NCI-H2227 treated with DMSO at 0.1 percent for 48 hours (cell line): Measurements from ENCODE around the gene CKAP2.
"Not testable (repeated sequence)": the region's sequence is repeated elsewhere in the genome, so short reads cannot be mapped to it uniquely, and the experiment has no call there.

Experiments used
- DNase-seq: peaks from one replicate; lab custom pipeline; 2025; lab: John Stamatoyannopoulos, UW

The CKAP2 gene

DNA sequence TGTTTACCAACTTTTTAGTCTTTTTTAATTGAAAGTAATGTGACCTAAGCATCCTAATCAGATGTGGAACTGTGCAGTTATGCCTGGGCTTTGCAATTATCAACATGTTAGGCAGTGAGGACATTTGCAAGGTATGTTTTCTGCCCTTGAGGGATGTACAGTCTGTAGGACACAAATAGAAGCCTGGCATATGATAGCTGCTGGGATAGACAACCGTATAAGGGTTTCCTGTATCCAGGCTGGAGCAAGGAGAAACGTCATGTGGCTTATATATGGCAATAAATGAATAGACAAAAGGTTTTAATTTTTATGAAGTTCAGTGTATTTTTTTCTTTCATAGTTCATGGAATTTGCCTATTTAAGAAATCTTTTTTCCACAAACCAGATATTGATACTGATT is 2.8 kb upstream of the CKAP2 start:
- no peak for DNase-seq

DNA sequence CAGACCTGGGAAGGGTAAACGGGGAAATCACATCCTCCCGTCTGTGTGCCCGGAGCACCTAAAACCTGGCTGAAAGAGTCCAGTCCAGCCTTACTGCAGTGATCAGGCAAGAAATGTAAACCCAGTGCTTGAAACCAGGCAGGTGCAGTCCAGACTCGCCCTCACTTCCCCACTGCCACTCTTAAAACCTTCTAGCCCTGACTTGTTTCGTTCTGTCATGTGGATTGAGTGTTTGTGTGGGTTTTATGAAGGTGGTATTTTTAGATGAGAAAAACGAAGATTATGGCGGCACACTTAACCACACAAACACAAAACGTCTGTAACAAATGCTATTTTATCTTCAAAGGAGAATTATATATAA is 839 bp upstream of the CKAP2 start:
- no peak for DNase-seq

DNA sequence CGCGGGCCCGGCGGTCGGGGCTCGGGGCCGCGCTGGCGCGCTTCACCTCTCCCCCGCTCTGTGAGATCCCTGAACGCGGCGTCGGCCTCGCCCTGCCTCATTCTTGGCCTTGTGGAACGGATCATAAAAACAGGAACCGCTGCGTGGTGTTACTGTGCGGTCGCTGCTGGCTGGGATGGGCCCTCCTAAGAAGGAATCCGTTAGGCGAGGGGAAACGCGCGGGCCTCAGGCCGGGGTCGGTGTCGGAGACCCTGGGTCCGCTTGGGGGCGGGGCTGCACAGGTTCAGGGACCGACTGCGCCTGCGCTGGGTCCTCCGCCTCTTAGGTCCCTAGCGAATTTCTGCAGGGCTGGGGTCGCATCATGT is 381 bp downstream of the CKAP2 start:
- DNase-seq: peak; percentile 59

DNA sequence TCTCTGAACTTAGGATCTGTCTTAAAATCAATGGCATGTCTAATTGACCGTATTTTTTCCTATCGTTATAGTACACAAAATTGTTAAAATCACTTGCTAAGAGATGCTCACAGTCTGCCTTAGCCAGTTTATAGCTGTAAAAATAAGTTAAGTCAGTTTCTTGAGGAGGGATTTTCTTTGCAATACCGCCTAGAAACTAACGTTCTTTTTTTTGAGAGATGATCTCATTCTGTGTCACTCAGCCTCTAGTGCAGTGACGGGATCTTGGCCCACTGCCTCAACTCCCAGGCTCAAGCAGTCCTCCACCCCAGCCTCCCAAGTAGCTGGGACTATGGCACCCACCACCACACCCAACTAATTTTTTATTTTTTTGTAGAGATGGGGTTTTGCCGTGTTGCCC is 4.4 kb downstream of the CKAP2 start:
- DNase-seq: no peak

DNA sequence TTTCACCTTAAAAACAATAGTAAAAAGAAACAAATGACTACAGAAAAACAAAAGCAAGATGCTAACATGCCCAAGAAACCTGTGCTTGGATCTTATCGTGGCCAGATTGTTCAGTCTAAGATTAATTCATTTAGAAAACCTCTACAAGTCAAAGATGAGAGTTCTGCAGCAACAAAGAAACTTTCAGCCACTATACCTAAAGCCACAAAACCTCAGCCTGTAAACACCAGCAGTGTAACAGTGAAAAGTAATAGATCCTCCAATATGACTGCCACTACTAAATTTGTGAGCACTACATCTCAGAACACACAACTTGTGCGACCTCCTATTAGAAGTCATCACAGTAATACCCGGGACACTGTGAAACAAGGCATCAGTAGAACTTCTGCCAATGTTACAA is 6.0 kb downstream of the CKAP2 start:
- no peak for DNase-seq

DNA sequence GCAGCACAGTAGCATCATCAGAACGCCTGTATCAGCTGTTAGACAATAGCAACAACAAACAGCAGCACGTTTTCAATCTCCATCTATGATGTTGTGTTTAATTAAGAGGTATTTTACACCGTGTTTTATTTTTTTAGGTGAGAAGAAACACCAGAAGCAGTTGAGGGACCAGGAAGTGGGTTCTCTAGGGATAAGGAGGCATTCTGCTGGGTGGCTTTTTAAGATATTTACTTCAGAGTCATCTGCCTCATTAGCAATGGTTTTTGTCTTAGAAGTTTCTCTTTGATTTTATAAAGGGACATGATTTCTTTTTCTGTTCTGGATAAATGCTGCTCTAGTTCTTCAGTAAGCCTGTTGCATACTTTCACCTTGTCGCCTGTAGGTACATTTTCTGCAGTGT is 8.2 kb downstream of the CKAP2 start:
- no peak for DNase-seq

DNA sequence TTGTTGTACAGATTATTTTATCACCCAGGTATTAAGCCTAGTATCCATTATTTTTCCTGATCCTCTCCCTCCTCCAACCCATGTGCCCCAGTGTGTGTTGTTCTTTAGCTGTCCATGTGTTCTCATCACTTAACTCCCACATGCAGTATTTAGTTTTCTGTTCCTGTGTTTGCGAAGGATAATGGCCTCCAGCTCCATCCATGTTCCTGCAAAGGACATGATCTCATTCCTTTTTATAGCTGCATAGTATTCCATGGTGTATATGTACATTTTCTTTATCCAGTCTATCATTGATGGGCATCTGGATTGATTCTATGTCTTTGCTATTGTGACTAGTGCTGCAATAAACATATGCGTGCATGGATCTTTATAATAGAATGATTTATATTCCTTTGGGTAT is 13.2 kb downstream of the CKAP2 start:
- DNase-seq: not testable (repeated sequence)

DNA sequence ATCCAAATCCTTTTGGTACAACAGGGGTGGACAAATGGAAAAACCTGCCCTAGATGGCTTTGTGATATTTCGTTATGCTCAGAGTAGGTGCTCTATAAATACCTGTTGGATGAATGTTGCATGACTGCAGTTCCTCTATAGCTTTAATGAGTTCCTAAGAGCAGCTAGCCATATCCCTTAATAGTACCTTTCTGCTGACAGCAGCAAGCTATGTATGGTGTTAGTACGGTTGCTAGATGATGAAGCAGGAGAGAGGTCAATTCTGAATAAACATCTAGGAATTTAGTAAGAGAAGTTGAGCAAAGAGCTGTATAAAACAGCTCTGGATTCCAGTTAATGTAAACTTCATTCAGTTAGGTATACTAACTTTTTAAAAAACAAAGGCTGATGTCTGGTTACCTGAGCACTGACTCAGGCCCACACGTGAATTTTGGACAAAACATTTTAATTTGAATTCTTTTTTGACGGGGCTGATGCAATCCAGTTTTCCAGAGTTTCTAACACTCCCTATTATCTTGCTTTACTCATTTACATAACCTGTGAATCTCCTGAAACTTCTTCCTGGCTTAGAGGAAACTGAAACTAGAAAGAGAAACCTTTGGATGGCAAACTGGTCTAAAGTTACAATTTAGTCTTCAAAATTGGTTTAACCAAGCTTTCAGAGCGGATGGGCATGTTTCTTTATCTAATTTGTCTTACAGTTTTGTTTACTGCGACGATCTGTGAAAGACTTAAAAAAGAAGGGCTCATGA is 25.6 kb downstream of the CKAP2 start:
- DNase-seq: not testable (repeated sequence)

DNA sequence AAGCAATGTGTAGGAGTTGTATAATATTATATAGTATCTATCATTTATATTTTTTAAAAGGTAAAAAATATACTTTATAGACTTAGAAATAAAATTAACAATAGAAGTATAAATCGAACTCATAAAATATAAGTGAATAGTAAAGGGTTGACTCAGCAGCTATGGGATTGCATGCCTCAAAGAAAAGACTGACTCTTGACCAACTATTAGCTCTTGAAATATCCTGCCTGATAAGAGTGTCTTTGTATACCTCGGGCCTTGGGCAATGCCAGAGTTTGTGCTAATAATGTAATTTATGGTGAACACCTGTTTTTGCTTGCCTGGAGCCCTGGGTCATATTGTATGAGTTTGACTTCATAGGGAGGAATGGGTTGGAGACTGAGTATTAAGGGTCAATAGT is 31.8 kb downstream of the CKAP2 start:
- DNase-seq: not testable (repeated sequence)

DNA sequence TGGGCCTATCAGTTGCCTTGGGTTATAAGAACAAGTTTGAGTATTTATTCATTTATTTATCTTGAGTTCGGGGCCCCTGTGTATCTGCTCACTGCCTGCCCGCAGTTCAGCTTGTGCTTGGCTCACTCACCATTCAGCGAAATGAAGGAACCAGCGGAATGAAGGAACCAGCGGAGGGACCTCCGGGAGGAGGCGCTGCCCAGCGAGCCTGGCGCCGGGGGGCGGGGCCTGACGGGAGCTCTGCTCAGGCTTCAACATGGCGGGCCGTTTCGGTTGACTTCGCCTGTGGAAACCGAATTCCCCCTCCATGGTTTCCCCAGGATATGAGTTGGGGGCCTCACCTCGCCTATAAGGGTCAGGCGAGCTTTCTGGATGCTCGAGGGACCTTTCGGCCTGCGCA is 33.5 kb downstream of the CKAP2 start:
- not testable (repeated sequence) for DNase-seq

DNA sequence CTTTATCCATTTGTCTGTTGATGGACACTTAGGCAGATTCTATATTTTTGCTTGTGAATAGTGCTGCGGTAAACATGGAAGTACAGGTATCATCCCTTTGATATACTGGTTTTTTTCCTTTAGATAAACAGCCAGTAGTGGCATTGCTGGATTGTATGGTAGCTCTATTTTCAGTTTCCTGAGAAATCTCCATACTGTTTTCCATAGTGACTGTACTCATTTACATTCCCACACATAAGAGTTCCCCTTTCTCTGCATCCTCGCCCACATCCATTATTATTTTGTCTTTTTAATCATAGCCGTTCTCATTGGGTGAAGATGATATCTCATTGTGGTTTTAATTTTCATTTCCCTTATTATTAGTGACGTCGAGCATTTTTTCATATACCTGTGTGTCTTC is 35.7 kb downstream of the CKAP2 start:
- not testable (repeated sequence) for DNase-seq

DNA sequence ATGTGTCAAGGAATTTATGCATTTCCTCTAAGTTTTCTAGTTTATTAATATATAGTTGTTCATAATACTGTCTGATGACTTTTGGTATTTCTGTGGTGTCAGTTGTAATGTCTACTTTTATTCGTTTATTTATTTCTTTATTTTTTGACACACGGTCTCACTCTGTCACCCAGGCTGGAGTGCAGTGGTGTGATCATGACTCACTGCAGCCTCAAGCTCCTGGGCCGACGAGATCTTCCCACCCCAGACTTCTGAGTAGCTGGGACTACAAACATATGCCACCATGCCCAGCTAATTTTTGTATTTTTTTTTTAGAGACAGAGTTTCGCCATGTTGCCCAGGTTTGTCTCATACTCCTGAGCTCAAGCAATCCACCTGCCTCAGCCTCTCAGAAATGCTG is 39.0 kb downstream of the CKAP2 start:
- DNase-seq: not testable (repeated sequence)

DNA sequence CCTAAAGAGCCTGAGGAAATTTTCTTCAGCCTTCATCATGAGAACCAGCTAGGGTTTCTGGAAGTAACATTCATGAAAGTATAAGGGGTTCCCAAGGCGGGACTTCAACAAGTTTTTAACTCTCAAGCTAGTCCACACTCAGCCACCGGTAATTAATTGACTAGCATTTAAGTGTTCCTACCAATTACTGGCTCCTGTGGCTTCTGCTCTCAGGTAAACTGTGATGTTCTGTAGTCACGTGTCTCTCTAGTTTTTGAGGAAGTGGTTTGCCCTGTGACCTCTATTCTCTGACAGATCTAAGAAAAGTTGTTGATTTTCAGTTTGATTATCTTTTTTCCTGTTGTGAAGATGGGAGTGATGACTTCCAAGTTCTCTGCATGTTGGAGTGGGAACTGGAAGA is 42.7 kb downstream of the CKAP2 start:
- not testable (repeated sequence) for DNase-seq

DNA sequence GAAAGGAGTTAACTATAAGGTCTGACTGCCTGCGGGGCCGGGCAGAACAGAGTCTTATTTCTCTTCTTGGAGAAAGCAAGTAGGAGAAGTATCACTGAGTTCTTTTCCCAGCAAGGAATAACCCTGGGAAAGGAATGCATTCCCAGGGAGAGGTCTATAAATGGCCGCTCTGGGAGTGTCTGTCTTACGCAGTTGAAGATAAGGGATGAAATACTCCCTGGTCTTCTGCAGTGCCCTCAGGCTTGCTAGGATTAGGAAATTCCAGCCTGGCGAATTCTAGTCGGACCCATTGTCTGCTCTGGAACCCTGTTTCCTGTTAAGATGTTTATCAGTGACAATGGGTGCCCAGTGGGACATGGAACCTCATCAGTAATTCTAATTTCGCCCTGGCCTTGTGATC is 47.0 kb downstream of the CKAP2 start:
- not testable (repeated sequence) for DNase-seq

DNA sequence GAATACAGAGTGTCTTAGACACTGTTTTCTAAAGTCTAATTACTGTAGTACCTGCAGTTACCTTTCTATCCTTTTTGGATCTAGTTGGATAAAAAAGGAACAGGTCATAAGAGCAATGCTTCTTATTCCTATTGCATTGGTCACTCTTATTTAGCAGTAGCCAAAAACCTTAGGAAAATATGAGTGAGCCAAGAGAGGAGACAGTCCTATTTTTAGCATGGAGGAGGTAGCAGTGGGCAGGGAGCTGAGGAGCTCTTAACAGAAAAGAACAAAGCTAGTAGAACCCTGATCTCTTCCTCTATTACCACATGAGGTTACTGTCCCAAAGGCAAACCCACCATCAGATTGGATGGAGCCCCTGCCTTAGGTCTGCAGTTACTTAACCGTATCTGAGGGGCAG is 50.6 kb downstream of the CKAP2 start:
- not testable (repeated sequence) for DNase-seq

DNA sequence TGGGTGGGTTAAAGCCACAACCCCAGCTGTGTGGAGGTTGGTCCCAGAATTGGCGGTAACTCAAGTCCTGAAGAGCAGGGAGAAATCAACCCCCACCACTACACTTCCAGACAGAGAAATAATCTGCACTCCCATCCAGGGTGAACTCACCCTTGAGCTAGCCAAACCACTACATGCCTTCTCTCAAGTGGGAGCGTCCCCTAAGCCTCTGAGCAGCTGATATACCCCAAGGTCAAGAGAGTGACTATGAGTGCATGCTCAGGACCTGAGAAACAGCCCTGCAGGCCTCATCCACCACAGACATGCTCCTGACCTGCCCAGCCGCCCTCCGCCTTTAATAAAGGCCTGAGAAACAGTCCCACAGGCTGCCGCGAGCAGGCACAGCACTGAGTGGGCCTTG is 54.3 kb downstream of the CKAP2 start:
- not testable (repeated sequence) for DNase-seq

DNA sequence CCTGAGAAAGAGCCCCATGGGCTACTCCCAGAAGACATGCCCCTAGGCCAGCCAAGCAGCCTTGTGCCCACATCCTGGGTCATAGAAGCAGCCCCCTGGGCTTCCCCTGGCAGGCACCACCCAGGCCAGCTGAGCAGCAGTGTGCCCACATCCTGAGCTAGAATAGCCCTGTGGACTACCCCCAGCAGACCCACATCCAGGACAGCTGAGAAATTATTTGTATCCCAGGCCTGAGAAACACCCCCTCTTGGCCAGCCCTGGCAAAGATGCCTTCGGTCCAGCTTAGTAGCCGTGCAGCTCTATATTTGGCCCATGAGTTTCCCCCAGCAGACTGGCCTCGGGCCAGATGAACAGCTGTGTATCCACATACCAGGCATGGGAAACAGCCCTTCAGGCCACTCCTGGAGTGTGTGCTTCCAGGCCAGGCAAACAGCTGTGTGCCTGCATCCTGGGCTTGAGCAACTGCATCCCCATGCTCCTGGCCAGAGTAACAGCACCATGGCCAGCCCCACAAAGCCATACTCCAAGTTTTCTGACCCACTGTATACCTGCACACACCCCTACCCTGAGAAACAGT is 55.0 kb downstream of the CKAP2 start:
- DNase-seq: not testable (repeated sequence)

DNA sequence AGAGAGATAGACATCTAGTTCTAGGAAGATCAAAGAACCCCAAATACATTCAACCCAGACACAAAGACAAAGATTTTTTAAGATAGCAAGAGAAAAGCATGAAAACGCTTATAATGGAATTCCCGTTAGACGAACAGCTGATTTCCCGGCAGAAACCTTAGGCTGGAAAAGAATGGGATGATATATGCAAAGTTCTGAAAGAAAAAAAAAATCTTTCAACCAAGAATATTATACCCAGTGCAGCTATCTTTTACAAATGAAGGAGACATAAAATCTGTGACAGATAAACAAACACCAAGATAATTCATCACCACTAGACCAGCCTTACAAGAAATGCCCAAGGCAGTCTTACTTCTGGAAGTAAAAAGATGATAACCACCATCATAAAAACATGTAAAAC is 56.3 kb downstream of the CKAP2 start:
- DNase-seq: not testable (repeated sequence)

DNA sequence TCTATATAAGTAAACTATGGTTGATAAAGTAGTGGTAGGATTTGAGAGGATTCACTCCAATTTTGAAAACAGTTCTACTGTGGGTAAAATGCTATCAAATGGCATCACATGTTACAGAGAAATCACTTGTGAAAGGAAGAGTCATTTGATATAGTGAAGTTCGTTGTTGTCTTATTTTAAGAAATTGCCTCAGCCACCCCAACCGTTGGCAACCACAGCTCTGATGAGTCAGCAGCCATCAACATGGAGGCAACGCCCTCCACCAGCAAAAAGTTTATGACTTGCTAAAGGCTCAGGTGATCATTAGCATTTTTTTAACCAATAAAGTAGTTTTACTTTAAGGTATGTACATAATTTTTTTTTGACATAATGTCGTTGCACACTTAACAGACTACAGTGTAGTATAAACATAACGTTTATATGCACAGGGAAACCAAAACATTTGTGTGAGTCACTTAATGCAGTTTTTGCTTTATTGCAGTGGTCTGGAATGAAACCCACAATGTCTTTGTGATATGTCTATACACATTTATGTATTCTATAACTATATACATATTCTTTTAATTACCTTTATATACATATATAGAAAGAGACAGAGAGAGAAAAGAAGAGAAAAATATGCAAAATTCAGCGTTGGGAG is 58.8 kb downstream of the CKAP2 start:
- not testable (repeated sequence) for DNase-seq

DNA sequence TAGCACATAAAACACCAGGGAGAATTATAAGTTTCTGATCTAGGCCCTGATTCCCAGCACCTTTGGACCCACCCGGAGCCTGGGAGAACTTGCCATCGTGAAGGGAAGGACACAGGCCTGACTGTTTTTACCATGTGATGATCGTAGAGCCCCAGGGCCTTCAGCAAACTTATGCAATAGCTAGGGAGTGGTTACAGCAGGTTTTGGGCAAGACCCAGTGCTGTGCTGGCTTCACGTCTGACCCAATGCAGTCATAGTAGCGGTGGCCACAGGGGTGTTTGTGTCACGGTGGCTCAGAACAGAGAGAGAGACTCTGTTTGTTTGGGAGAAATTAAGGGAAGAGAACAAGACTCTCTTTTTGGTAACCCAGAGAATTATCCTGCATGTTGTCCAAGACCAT is 68.0 kb downstream of the CKAP2 start:
- not testable (repeated sequence) for DNase-seq
